Smooth muscle cell (in vitro differentiated cells): ENCODE results near the gene LMNB1. TPM values are rescaled to one million over a fixed set of nuclear protein-coding genes. Genes with fewer than 3 reads are reported as not detected.

Experiments
- DNase-seq: peaks from one replicate; lab custom pipeline; 2025; ENCODE audit not compliant: unreplicated experiment; lab: John Stamatoyannopoulos, UW
- H2AFZ ChIP-seq: fragments of 200-600 bp; sonication (generic); 2 replicates; pipeline ENCODE4 v1.6.0; 2016; ENCODE audit warnings: antibody characterized with exemption, low read depth, mild to moderate bottlenecking
- H3F3A ChIP-seq: fragments of 200-600 bp; sonication (generic); 2 replicates; pipeline ENCODE4 v1.6.0; 2017; ENCODE audit warnings: antibody characterized with exemption, low read depth
- H3K27ac ChIP-seq: fragments of 200-600 bp; sonication (generic); 2 replicates; pipeline ENCODE4 v1.5.1; 2016; ENCODE audit warnings: low read depth, mild to moderate bottlenecking
- H3K27me3 ChIP-seq: fragments of 200-600 bp; sonication (generic); 2 replicates; pipeline ENCODE4 v1.6.1; 2016; ENCODE audit warnings: low read depth, mild to moderate bottlenecking
- H3K36me3 ChIP-seq: fragments of 200-600 bp; sonication (generic); 2 replicates; pipeline ENCODE4 v1.5.1; 2016; ENCODE audit warnings: low read depth
- H3K4me1 ChIP-seq: fragments of 200-600 bp; sonication (generic); 2 replicates; pipeline ENCODE4 v1.5.1; 2016; ENCODE audit warnings: low read depth
- H3K4me2 ChIP-seq: fragments of 200-600 bp; sonication (generic); 2 replicates; pipeline ENCODE4 v1.6.0; 2016; ENCODE audit warnings: mild to moderate bottlenecking
- H3K4me3 ChIP-seq: fragments of 200-600 bp; sonication (generic); 2 replicates; pipeline ENCODE4 v1.5.1; 2016; ENCODE audit warnings: mild to moderate bottlenecking
- H3K79me2 ChIP-seq: fragments of 200-600 bp; sonication (generic); 2 replicates; pipeline ENCODE4 v1.6.0; 2016; ENCODE audit warnings: low read depth, mild to moderate bottlenecking
- H3K9ac ChIP-seq: fragments of 200-600 bp; sonication (generic); 2 replicates; pipeline ENCODE4 v1.6.0; 2016; ENCODE audit warnings: low read depth
- H3K9me3 ChIP-seq: fragments of 200-600 bp; sonication (generic); replicated peaks from 2 replicates; pipeline ENCODE4 v1.5.1; 2016; ENCODE audit warnings: low read depth
- H4K20me1 ChIP-seq: fragments of 200-600 bp; sonication (generic); 2 replicates; pipeline ENCODE4 v1.6.0; 2016; ENCODE audit warnings: low read depth
- WGBS: methylation state at CpG from one replicate; pipeline ENCODE4 v1.1.7; 2016; ENCODE audit warnings: low lambda C conversion rate; 5-methylcytosine and 5-hydroxymethylcytosine counted together
- polyA plus RNA-seq: library from polyadenylated mRNA; unstranded; fragments of >200 nt; fragmentation: Nextera tagmentation; extraction: Ambion mirVana; gene quantifications from 2 replicates; pipeline ENCODE4 v1.2.1, GENCODE V29; 2016
- total RNA-seq: library from RNA; depleted of rRNA; stranded (reverse); fragments of >200 nt; gene quantifications from 2 replicates; pipeline ENCODE4 v1.2.3, GENCODE V29; 2014
- TF ChIP-seq, protein P1 (sequence below): fragments of 200-600 bp; sonication (generic); IDR thresholded peaks from 2 replicates; pipeline ENCODE4 v1.5.1; 2017; ENCODE audit warnings: borderline replicate concordance, mild to moderate bottlenecking, antibody characterized with exemption; ENCODE audit not compliant: insufficient read depth, poor library complexity, severe bottlenecking

The LMNB1 gene
- total and polyA plus RNA-seq, 2 experiments from 2014 or later, result 8.4 to 32.5 TPM

DNA sequence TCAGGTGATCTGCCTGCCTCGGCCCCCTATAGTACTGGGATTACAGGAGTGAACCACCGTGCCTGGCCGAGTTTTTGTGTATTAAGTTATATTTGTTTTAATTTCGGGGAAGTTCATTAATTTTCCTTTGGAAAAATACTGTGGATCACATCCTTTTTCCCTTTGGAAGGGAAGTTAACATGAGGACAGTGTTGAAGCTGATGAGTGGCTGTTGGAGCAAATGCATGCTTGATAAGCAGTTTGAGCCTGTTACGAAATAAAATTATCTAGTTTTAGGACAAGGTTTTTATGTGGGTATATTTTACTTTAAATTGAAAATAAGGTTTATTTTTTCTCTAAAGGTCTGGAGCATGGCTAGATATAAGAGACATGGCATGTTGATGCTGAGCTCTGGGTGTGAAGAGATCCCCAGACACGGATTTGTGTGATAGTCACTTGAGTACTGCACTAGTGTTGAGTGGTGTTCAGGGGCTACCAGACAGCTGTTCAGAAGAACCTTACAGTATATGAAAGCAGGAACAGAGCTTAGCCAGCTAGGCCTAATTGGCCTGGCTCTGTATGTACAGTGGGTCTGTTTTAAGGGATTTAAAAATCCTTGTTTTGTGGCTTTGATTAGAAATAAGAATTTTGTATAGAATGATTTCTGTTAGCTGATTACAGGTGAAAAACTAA is 17.4 kb downstream of the LMNB1 start:
- no peak overlapping the region for H2AFZ ChIP-seq

DNA sequence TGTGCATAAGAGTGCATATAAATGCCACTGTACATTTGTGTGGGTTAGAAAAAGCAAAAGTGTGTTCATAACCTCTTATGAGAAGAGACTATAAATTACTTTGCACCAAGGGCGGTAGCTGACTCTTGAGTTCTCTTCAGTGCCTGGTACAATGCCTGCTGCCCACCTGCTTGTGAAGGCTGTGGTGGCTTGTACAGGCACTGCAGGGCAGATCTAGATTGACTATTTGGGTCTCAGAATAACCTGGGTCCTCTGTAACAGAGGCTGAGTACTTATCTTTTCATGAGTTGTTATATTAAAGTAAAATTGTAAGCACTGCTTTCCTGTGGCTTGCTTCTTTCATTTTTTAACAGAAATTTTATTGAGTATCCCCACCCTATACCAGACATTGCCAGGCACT is 22.8 kb downstream of the LMNB1 start:
- 93% methylated on average over 1 of the region's 1 CpG for WGBS

More for the DNA sequence above, 17.4 kb downstream of the LMNB1 start:
- no peaks in the 10 kb centered on the region for H3K36me3 ChIP-seq
- H3K9me3 ChIP-seq, result no peaks in the 10 kb centered on the region
- H3K79me2 ChIP-seq, result peaks cover 98% of the 10 kb centered on the region
- no peaks in the 10 kb centered on the region for H3F3A ChIP-seq
- H4K20me1 ChIP-seq, result no peaks in the 10 kb centered on the region
- TF ChIP-seq, protein P1, sequence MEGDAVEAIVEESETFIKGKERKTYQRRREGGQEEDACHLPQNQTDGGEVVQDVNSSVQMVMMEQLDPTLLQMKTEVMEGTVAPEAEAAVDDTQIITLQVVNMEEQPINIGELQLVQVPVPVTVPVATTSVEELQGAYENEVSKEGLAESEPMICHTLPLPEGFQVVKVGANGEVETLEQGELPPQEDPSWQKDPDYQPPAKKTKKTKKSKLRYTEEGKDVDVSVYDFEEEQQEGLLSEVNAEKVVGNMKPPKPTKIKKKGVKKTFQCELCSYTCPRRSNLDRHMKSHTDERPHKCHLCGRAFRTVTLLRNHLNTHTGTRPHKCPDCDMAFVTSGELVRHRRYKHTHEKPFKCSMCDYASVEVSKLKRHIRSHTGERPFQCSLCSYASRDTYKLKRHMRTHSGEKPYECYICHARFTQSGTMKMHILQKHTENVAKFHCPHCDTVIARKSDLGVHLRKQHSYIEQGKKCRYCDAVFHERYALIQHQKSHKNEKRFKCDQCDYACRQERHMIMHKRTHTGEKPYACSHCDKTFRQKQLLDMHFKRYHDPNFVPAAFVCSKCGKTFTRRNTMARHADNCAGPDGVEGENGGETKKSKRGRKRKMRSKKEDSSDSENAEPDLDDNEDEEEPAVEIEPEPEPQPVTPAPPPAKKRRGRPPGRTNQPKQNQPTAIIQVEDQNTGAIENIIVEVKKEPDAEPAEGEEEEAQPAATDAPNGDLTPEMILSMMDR, result no peak
- H3K27me3 ChIP-seq, result no peaks in the 10 kb centered on the region
- DNase-seq, result no peak
- no peak overlapping the region for H3K27ac ChIP-seq
- WGBS, result 86% methylated on average over 6 of the region's 6 CpGs
- H3K4me3 ChIP-seq, result no peak overlapping the region
- no peak overlapping the region for H3K9ac ChIP-seq
- no peaks in the 10 kb centered on the region for H3K4me1 ChIP-seq
- H3K4me2 ChIP-seq, result no peak overlapping the region

DNA sequence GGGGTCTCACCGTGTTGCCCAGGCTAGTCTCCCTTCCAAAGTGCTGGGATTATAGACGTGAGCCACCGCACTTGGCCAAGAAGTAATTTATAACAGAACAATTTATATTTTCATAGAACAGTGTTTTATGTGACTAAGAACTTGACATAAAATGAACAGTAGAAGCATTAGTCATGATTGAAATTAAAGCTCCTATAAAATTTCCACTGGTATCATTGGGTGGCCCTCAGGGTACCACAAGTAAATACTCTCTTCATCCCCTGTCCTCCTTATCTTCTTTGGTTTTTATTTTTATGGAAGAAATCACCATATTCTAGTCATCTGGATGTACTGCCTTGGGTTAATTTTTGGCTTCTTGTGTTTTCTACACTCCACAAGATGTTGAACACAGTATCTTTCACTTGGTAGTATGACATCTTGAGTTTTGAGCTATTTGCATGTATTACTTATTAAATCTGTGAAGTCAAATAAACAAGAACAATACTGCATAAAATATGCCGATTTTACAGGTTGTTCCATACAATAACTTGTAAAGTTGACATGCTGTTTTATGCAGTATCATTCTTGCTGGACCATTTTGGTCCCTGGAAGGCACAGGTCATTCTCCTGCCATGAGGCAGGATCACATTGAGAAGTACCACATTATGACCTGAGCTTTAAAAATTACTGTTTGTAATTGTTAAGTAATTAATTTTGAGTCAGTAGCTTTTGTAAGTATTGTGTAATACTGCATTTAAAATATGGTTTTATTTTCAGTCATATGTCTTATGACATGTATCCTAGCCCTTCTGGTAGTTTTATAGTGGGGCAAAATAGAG is 24.4 kb downstream of the LMNB1 start:
- H4K20me1 ChIP-seq, result no peaks in the 10 kb centered on the region
- no peak for DNase-seq
- H3K9ac ChIP-seq, result no peak overlapping the region

More for the DNA sequence above, 22.8 kb downstream of the LMNB1 start:
- Histone ChIP-seq H3K4me1 (no peaks in the 10 kb centered on the region), H3F3A (no peaks in the 10 kb centered on the region), H3K4me3 (no peak overlapping the region), H3K4me2 (no peak overlapping the region), H3K27me3 (no peaks in the 10 kb centered on the region), H3K9me3 (no peaks in the 10 kb centered on the region), H4K20me1 (no peaks in the 10 kb centered on the region), H3K27ac (no peak overlapping the region), H3K9ac (no peak overlapping the region), H3K79me2 (peaks cover 82% of the 10 kb centered on the region), H3K36me3 (no peaks in the 10 kb centered on the region), H2AFZ (no peak overlapping the region)
- TF ChIP-seq, protein P1, result no peak
- DNase-seq, result no peak

More for the DNA sequence above, 24.4 kb downstream of the LMNB1 start:
- no peaks in the 10 kb centered on the region for H3K9me3 ChIP-seq
- H3K27me3 ChIP-seq, result no peaks in the 10 kb centered on the region
- H3K79me2 ChIP-seq, result peaks cover 66% of the 10 kb centered on the region
- H2AFZ ChIP-seq, result no peak overlapping the region
- no peaks in the 10 kb centered on the region for H3K4me1 ChIP-seq
- H3F3A ChIP-seq, result no peaks in the 10 kb centered on the region
- TF ChIP-seq, protein P1, result no peak
- WGBS, result 90% methylated on average over 4 of the region's 4 CpGs
- H3K27ac ChIP-seq, result no peak overlapping the region
- no peak overlapping the region for H3K4me2 ChIP-seq
- H3K4me3 ChIP-seq, result no peak overlapping the region
- H3K36me3 ChIP-seq, result no peaks in the 10 kb centered on the region
